Measurements from ENCODE around the gene RAB35. TPM values are rescaled to one million over a fixed set of nuclear protein-coding genes. Genes with fewer than 3 reads are reported as not detected.

The RAB35 gene
- polyA plus RNA-seq, 1 of the 3 experiments (the other 2 are of a cell fraction): 41.8 TPM

GRCh38 chr12:120062976-120063579 is 53.5 kb downstream of the RAB35 start:
- Histone ChIP-seq H4K20me1 (ENCODE audit: insufficient read depth) (no peaks in the 10 kb centered on the region), H3K4me1 (ENCODE audit: control insufficient read depth in 1 of 2, insufficient read depth in 2 of 2, low read depth in 1 of 2, low read length in 1 of 2) (peaks cover 0 to 2% of the 10 kb centered on the region in 2 experiments; a peak in 1 of 4 replicates), H3K4me3 (ENCODE audit: low read depth in 2 of 2, low read length in 1 of 2) (no peak overlapping the region), H3K4me2 (no peak overlapping the region), H3K9ac (no peak overlapping the region), H3K27me3 (ENCODE audit: insufficient read depth) (peaks cover 4% of the 10 kb centered on the region; the same call in 1 of the 2 replicates), H3K9me2 (no peaks in the 10 kb centered on the region), H3F3A (replicated peaks; ENCODE audit: insufficient read depth) (no peaks in the 10 kb centered on the region), H3K79me2 (ENCODE audit: insufficient read depth) (no peaks in the 10 kb centered on the region), H3K9me3 (no peaks in the 10 kb centered on the region), H3K27ac (ENCODE audit: low read depth in 2 of 2, low read length in 1 of 2) (no peak overlapping the region), H2AFZ (ENCODE audit: low read depth) (no peak overlapping the region), H3K36me3 (replicated peaks in 1 of 2; ENCODE audit: control insufficient read depth in 1 of 2, insufficient read depth in 2 of 2, low read length in 1 of 2) (no peaks in the 10 kb centered on the region)
- TF ChIP-seq, protein P1, sequence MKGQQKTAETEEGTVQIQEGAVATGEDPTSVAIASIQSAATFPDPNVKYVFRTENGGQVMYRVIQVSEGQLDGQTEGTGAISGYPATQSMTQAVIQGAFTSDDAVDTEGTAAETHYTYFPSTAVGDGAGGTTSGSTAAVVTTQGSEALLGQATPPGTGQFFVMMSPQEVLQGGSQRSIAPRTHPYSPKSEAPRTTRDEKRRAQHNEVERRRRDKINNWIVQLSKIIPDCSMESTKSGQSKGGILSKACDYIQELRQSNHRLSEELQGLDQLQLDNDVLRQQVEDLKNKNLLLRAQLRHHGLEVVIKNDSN (IDR thresholded peaks at IDR 0.05; ENCODE audit: borderline replicate concordance, low read depth): no peak
- no peak for TF ChIP-seq YY1 (IDR thresholded peaks at IDR 0.05; ENCODE audit: low read depth)
- TF ChIP-seq SIN3A (IDR thresholded peaks at IDR 0.05; ENCODE audit: borderline replicate concordance, low read depth, low read length): no peak
- no peak for TF ChIP-seq GABPA (IDR thresholded peaks at IDR 0.05; ENCODE audit: low read depth)
- TF ChIP-seq, protein P2, sequence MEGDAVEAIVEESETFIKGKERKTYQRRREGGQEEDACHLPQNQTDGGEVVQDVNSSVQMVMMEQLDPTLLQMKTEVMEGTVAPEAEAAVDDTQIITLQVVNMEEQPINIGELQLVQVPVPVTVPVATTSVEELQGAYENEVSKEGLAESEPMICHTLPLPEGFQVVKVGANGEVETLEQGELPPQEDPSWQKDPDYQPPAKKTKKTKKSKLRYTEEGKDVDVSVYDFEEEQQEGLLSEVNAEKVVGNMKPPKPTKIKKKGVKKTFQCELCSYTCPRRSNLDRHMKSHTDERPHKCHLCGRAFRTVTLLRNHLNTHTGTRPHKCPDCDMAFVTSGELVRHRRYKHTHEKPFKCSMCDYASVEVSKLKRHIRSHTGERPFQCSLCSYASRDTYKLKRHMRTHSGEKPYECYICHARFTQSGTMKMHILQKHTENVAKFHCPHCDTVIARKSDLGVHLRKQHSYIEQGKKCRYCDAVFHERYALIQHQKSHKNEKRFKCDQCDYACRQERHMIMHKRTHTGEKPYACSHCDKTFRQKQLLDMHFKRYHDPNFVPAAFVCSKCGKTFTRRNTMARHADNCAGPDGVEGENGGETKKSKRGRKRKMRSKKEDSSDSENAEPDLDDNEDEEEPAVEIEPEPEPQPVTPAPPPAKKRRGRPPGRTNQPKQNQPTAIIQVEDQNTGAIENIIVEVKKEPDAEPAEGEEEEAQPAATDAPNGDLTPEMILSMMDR (IDR thresholded peaks at IDR 0.05): no peak
- no peak for TF ChIP-seq RCOR1 (IDR thresholded peaks at IDR 0.05; ENCODE audit: low read length)
- TF ChIP-seq SMC3 (IDR thresholded peaks at IDR 0.05; ENCODE audit: low read depth, low read length): no peak
- no peak for TF ChIP-seq FOXM1 (IDR thresholded peaks at IDR 0.05; ENCODE audit: low read depth)
- TF ChIP-seq PBX3 (IDR thresholded peaks at IDR 0.05): no peak
- TF ChIP-seq MEF2A (IDR thresholded peaks at IDR 0.05; ENCODE audit: borderline replicate concordance, low read depth): no peak
- TF ChIP-seq CHD2 (IDR thresholded peaks at IDR 0.05; ENCODE audit: low read length, partially characterized antibody): no peak
- no peak for TF ChIP-seq RAD21 (IDR thresholded peaks at IDR 0.05; ENCODE audit: low read length)
- no peak for TF ChIP-seq GATA2 (CRISPR knock-in tag; IDR thresholded peaks at IDR 0.05)
- no peak for TF ChIP-seq ZBTB33 (IDR thresholded peaks at IDR 0.05; ENCODE audit: borderline replicate concordance, low read depth)
- CTCF ChIA-PET: interaction anchor here (0.9 to 1.1 kb wide), 2 partner anchors 24 to 28 kb away, joined by 3 to 4 read pairs; no protein-coding TSS in a partner anchor
- 52% methylated on average over 3 of the region's 3 CpGs for WGBS (ENCODE audit: low lambda C conversion rate)
- POLR2A ChIA-PET: no interaction called here
- DNase-seq: no peak

Data from SK-N-SH (cell line).